Keratinocyte (primary cell): ENCODE data around the gene SMARCC2.

Experiments used
- CTCF ChIP-seq, 3 experiments: IDR thresholded peaks in 1 of 3; conservative IDR thresholded peaks in 1 of 3; optimal IDR thresholded peaks in 1 of 3; 2 replicates in 2 of 3; 3 replicates in 1 of 3; pipeline versions ENCODE3 to v1.5.1; 2011; ENCODE audit warnings: low read length in 3 of 3, mild to moderate bottlenecking in 3 of 3, moderate library complexity in 2 of 3, control low read depth in 1 of 3, inconsistent platforms in 1 of 3; ENCODE audit not compliant: insufficient read depth in 2 of 3; ENCODE audit errors: extremely low read depth in 1 of 3
- EZH2 ChIP-seq: IDR thresholded peaks from one replicate; pipeline ENCODE4 v1.6.1; 2012; ENCODE audit warnings: inconsistent platforms, mild to moderate bottlenecking, low read length, moderate library complexity

GRCh38 chr12:56129942-56130495 is 59.3 kb downstream of the SMARCC2 start:
- TF ChIP-seq CTCF (optimal IDR thresholded peaks at IDR 0.05 in 1 of 3, IDR thresholded peaks at IDR 0.05 in 1 of 3, conservative IDR thresholded peaks at IDR 0.05 in 1 of 3; ENCODE audit: extremely low read depth in 1 of 3, insufficient read depth in 2 of 3, low read length in 3 of 3) = no peak
- TF ChIP-seq EZH2 = no peak
